CD4-positive, alpha-beta T cell treated with Interleukin-6 for 4 hours (primary cell): Measurements from ENCODE around the gene SALL4.
"Not testable (repeated sequence)": the region's sequence is repeated elsewhere in the genome, so short reads cannot be mapped to it uniquely, and the experiment has no call there.

Source experiments
- DNase-seq: peaks from one replicate; pipeline ENCODE4 v3.0.0-alpha.2; 2020; ENCODE audit warnings: mixed read lengths

SALL4 gene

DNA sequence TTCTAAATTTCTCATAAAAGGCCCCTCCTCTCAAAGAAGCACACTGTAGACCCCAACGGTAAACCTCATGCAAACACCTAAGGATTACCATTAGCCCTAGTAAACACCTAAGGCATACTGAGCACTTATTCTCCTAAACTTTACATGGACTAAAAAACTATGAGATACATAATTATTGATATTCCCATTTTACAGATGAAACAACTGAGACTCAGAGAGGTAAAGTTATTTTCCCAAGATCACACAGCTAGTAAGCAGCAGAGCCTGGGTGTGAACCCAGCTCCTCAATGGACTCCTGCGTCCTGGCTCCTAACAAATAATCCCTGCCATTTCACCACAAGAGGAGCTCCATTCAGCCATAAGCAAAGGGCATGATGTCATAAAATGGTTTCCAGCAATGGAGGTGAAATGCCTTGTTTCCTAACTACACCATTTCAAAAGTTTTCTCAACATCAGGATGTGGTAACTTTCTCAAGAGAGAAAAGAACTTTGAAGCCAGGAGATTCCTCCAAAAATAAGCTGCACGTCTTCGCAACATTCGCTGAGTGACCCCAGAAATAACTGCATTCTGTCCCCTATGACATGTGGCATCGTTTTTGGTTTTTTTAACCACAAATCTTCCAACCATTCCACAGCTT is 38.2 kb downstream of the SALL4 start:
- no peak for DNase-seq

DNA sequence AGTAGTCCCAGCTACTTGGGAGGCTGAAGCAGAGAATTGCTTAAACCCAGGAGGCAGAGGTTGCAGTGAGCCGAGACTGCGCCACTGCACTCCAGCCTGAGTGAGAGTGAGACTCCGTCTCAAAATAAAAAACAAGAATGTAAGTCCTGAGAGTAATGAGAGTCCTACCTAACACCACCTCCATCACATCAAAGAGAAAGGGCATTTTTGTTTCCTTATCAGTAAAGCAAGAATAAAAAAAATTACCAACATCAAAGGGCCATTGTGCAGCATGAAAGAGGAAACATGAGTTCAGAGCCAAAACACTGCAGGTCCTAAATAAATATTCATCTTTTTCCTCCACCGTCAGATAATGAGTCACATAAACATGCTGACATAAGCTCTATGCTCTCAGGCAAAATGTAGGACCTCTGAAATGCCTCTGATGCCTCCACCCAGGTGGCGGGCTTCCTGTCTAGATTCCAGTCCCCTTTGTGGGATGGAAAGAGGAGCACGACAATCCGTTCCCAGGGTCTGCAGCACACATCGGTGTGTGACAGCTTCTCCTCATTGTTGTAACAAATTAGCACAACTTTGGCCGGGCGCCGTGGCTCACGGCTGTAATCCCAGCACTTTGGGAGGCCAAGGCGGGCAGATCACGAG is 41.3 kb downstream of the SALL4 start:
- no peak for DNase-seq

DNA sequence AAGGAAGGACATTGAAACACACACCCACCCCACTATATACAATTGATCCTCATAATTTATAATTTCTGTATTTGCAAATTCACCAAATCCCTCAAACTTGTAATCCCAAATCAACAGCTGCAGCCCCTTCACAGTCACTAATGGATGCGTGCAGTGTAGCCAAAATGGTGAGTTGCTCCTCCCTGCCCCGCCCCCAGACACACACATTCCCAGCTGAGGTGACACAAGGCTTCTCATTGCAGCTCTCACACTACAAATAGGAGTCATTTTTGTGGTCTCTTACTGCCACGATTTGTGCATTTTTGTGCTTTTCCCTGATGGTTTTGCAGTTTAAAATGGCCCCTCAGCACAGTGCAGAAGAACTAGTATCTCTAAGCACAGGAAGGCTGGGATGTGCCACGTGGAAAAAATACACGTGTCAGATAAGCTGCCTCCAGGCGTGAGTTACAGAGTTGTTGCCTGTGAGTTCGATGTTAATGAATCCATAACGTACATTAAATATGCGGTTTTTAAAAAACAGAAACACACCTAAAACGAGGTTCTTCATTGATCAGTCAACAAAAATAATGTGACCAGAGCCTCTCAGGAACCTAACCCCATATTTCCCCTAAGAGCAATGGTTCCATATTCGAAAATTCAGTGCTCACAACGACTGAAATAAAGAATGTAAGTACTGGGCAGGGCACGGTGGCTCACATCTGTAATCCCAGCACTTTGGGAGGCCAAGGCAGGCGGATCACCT is 42.4 kb downstream of the SALL4 start:
- no peak for DNase-seq

DNA sequence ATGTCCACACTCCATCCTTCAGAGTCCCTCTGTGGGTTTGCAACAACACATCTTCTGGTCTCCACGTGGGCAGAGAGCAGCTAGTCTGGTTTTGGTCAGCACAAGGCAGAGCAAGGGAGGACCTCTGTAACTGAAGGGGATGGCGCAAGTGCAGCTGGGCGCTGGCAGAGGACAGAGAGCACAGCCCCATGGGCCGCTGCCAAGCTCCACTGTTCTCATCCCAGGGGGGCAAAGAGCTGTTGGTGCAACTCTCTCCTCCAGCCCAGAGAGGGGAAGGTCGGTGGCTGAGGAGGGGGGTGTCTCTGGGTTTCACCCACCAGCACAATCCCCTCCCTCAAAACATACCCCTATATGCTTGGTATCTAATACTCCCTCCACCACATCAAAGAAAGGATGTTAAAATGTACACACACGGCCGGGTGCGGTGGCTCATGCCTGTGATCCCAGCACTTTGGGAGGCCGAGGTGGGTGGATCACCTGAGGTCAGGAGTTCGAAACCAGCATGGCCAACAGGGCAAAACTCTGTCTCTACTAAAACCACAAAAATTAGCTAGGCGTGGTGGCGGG is 43.3 kb downstream of the SALL4 start:
- no peak for DNase-seq

DNA sequence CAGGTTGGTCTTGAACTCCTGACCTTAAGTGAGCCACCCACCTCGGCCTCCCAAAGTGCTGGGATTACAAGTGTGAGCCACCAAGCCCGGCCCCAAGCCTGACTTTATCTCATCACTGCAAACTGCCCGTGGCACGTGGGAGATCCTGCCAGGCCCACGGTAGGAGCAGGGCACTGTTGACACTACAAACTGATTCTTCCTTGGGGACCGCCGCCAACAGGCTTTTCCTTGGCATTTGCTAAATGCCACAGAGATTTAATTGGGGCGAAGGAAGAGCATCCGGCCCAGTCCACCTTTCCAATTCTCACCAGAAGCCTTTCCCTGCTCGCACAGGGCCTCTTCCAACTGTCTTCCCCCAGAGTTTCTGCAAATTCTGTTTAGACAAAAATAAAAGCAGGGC is 45.1 kb downstream of the SALL4 start:
- DNase-seq: no peak

DNA sequence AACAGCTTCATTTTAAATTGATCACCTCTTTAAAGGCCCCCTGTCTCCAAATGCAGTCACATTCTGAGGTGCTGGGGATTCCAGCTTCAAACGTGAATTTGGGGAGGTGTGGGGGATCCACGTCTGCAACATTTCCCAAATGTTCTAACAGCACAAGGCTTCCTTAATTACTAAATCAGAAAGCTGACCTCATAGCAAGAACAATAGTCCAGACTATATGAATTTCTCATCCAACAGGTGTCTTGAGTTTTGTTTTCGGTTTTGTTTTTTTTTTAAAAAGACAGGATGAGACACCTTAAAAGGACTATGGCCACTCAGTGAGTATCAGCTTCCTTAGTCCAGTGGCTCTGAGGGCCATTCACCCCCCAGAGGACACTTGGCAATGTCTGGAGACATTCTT is 45.7 kb downstream of the SALL4 start:
- DNase-seq: no peak

DNA sequence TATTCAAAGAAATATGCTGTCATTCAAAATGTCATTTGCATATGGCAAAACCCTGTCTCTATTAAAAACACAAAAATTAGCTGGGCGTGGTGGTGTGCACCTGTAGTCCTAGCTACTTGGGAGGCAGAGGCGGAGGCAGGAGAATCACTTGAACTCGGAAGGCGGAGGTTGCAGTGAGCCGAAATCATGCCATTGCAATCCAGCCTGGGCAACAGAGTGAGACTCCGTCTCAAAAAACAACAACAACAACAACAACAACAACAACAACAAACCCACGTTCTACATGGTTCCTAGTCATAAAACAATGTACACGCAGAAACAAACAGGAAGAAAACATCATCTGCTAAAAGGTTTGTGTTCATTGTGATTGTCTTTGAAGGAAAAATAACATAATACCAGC is 49.1 kb downstream of the SALL4 start:
- not testable (repeated sequence) for DNase-seq

DNA sequence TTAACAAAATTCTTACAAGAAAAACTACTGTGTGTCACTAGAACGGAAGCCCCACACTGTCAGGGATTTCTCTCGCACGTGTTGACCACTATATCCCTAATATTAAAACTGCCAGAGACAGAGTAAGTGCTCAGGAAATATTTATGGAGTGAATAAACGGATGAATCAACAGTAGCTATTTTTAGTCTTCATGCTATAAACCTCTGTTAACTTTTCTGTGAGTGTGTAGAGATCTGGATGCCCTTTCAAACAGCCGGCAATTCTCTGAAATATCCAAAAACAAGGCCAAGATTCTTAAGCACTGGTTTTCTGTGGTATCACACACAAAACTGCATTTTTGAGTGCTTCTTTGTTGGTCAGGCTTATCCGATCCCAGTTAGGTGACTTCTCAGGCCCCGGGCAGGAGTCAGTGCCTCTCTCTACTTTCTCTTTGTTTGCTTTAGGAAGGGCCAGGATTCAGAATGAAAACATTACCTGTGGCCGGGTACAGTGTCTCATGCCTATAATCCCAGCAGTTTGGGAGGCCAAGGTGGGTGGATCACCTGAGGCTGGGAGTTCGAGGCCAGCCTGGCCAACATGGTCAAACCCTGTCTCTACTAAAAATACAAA is 49.9 kb downstream of the SALL4 start:
- DNase-seq: no peak

DNA sequence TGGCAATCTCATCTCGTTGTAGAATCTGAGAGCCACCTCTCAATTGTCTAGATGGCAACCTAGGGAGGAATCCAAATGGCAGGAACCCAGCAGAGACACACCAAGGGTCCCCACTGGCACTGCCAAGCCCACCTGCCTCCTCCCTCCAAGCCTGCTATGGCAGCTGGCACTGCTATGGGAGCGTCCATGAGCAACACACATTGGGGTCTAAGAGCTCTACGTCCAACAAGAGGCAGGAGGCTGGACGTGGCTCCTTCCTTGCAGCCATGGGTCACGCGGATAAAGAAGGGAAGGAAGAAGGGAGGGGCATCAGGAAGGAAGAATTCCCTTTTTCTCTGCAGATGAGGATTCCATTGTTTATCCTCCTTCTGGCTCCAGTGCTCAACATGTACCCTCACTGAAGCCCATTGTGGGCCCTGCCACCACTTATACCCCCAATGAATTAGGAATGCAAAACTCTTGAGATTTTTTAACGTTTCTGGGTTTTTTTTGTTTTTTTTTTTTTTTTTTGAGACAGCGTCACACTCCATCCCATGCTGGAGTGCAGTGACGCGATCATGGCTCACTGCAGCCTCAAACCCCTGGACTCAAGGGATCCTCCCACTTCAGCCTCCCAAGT is 51.4 kb downstream of the SALL4 start:
- no peak for DNase-seq

DNA sequence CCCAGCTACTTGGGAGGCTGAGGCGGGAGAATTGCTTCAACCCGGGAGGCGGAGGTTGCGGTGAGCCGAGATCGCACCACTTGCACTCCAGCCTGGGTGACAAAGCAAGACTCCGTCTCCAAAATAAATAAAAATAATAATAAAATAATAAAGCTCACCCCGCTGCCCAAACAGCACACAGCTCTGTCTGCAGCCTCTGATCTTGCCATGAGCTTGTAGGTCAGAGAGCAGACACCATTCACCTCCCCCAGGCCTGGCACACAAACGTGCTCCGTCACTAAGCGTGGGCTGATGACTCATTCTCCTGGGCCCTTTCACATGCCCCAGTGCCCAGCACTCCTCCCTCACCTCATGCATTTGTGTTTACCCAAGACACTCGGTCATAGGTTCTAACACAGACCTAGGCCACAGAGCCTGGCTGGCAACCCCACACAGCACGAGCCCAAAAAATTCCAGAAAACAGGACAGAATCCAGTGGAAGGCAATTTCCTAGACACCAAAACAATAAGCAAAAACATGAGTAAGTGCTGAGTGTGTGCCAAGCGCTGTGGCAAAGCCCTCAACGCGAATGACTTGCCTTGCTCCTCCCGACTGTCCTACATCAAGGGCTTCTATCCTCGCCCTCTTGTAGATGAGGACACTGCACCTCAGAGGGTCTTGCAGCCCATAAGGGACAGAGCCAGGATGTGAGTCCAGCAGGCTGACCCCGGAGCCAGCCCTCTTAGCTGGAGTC is 52.1 kb downstream of the SALL4 start:
- no peak for DNase-seq

DNA sequence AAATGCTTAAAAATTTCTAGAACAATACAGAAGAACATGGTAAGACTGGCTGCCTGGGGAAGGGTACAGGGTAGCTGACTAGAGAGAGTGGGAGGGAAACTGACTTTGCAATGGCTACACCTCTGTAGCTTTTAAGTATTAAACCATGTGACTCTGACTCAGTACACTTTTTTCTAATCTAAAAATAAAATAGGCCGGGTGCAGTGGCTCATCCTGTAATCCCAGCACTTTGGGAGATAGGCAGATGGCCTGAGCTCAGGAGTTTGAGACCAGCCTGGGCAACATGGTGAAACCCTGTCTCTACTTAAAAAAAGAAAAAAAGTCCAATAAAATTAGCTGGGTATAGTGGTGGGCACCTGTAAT is 52.7 kb downstream of the SALL4 start:
- no peak for DNase-seq

DNA sequence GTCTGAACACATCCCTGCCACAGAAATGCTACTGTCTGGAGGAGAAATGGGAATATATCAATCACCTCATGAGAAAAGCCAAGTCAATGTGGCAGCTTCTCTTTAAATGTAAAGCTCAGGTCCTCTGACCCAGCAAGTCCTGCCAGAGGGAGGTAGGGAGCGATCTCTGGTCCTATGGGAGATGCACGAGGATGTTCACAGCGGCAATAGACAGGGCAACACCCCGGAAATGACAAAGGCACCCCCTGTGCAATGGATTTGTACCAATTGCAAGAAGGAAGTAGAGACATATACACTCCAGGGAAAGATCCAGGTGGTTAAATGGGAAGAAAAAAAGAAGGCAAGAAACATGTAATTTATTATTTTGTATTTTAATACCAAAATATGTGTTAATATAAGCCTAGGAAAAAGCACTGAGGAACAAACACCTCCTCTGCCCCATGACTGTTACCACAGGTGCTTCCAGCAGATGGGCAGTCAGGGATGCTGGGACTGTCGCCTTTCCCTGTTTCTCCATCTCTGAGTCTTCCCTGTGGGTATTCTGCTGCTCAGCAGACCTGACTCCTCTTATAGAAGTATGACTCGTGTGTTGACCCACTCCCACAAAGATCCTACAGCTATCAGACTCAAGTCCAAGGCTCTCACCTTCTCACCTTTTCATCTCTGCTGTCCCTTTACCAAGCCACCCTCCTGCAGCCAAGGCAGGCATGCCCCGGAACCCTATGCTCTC is 55.0 kb downstream of the SALL4 start:
- DNase-seq: no peak

DNA sequence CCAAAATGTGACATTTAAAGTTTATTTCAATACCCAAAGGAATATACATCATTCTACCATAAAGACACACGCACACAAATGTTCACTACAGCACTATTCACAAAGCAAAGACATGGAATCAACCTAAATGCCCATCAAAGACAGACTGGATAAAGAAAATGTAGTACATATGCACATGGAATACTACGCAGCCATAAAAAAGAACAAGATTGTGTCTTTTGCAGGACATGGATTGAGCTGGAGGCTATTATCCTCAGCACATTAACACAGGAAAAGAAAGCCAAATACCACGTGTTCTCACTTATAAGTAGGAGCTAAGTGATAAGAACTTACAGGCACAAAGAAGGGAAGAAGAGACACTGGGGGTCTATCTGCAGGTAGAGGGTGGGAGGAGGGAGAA is 56.5 kb downstream of the SALL4 start:
- DNase-seq: no peak

DNA sequence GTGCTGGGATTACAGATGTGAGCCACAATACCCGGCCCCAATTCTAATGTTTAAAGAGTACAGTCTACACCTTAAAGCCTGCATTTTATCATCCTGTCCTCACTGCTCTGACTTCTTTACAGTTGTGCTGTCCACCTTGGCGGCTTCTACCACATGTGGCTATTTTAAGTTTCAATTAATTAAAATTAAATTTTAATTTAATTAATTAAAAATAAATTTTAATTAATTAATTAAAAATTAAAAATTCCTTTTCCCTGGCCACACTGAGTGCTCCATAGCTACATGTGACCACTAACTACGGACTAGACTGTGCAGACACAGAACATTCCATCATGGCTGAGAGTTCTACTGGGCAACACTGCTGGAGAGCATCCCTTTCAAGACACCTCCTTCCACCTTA is 61.5 kb downstream of the SALL4 start:
- DNase-seq: no peak

DNA sequence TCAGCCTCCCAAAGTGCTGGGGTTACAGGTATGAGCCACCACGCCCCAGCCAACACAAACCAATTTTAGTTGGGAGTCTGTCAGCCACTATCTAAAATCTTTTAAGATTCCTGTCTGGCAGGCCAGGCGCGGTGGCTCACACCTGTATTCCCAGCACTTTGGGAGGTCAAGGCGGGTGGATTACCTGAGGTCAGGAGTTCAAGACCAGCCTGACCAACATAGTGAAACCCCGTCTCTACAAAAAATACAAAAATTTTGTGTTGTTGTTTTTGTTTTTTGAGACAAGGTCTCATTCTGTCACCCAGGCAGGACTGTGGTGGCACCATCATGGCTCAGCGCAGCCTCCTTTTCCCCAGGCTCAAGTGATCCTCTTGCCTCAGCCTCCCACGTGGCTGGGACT is 62.0 kb downstream of the SALL4 start:
- DNase-seq: not testable (repeated sequence)

DNA sequence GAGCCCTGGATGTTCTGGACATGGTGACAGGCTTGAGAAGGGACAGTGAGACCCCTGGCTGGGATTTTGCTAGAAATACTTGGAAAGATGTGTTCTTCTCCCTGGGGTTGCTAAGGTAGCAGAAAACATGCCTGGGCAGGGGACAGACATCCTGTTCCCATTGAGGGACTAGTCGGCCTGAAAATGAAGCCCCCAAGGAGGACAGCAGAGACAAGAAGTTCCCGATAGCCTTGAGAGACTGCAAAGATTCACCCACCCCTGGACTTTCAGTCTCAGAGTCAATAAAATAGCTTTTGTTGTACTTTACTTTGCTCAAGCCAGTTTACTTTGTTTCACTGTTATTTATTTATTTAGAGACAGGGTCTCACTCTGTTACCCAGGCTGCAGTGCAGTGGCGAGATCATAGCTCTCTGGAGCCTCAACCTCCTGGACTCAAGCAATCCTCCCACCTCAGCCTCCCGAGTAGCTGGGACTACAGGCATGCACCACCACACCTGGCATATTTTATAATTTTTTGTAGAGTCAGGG is 62.5 kb downstream of the SALL4 start:
- no peak for DNase-seq

DNA sequence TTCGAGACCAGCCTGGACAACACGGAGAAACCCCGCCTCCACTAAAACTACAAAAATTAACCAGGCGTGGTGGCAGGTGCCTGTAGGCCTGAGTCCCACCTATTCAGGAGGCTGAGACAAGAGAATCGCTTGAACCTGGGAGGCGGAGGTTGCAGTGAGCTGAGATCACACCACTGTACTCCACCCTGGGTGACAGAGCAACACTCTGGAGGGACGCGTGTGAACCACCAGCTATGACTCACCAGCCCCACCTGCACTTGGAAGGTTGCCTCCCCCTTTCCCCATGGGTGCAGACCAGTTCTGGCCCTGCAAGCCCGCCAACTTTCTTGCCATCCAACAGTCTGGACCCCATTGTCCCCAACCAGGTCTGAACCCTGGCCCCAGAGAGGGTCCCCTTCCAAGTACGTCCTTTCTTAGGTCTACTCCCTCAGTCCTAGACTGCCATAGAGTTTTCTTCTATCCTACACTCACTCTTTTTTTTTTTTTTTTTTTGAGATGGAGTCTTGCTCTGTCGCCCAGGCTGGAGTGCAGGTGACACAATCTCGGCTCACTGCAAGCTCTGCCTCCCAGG is 63.4 kb downstream of the SALL4 start:
- no peak for DNase-seq

DNA sequence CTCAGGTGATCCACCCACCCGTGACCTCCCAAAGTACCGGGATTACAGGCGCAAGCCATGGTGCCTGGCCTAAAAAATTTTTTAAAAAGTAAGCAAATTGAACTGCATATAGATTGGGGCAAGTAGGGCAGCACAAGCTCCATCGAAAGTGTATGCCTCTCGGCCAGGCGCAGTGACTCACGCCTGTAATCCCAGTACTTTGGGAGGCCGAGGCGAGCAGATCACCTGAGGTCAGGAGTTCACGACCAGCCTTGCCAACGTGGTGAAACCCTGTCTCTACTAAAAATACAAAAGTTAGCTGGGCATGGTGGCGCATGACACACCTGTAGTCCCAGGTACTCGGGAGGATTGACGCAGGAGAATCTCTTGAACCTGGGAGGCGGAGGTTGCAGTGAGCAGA is 64.1 kb downstream of the SALL4 start:
- DNase-seq: not testable (repeated sequence)

DNA sequence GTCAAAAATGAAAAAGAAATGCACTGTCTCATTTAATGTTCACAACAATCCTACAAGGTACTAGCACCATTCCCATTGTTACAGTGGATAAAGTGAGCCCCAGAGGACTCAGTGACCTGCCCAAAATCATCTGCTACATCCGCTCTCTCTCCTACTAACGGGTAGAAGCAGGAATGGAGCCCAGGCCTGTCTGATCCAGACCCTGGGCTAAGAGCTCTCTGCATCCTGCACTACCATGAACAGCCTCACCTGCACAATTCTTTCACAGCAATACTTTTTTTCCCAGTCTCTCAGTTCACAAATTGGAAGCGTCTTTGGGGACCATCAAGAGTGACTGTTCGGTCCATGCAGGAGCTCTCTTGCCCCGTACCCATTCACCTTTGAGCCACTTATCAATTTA is 65.4 kb downstream of the SALL4 start:
- no peak for DNase-seq

DNA sequence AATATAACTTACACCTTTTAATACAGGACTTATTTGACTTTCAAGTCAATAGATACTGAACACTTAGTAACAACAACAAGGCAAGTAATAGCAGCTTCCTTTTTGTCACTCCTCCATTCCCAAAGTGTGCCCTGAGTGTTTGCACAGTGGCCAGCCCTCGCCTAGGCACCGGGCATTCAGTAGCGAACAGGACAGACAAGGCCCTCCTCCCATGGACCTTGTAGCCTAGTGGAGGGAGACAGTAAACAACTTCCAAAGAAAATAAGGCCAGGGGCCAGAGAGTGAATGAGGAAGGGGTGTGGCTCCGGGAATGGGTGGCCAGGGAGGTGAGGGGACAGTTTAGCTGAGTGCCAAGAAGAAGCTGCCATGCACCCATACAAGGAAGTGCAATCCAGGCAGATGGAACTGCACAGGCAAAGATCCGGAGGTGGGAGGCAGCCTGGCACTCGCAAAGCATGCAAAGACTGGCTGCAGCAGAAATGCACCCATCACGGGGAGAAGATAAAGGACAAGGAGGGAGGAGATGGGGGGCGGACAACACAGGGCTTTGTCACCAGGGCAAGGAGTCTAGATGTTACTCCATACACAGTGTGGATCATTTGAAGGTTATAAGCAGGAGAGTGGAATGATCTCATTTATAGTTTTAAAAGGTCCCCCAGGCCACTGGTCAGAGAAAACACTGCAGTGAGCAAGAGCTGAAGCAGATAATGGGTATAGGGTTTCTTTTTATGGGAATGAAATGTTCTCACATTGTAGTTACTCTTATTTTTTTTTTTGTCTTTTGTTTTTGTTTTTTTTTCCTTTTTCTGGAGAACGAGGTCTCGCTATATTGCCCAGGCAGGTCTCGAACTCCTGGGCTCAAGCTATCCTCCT is 66.4 kb downstream of the SALL4 start:
- DNase-seq: no peak
